Measurements from ENCODE around the gene CRACR2A. TPM values are rescaled to one million over a fixed set of nuclear protein-coding genes. Genes with fewer than 3 reads are reported as not detected.

Gene CRACR2A
- total RNA-seq, 2 donors from 2014 or later, result 1.1 to 4.7 TPM

- Mint-ChIP-seq H3K9me3 (peaks cover 3% of the 10 kb centered on the region), H3K4me3 (peak overlapping the region; percentile 39), H3K27ac (no peak overlapping the region), H3K27me3 (ENCODE audit: insufficient read depth) (peaks cover 50% of the 10 kb centered on the region), H3K36me3 (ENCODE audit: low read depth) (no peaks in the 10 kb centered on the region), H3K4me1 (peaks cover 9% of the 10 kb centered on the region)
- H3K27me3 ChIP-seq (ENCODE audit: control insufficient read depth, insufficient read depth, low read length, poor library complexity, severe bottlenecking), result peaks cover 31% of the 10 kb centered on the region
- no peak overlapping the region for H3K27ac ChIP-seq (ENCODE audit: low read depth, low read length)
- 93% methylated on average over 7 to 9 of the region's 9 CpGs for WGBS, 2 experiments (ENCODE audit: insufficient coverage in 1 of 2, insufficient read length in 1 of 2)
- no peaks in the 10 kb centered on the region for H3K9me3 ChIP-seq (ENCODE audit: control insufficient read depth, low read length)
- H3K36me3 ChIP-seq (ENCODE audit: control insufficient read depth, insufficient read depth, low read length), result no peaks in the 10 kb centered on the region
- H3K4me1 ChIP-seq (ENCODE audit: control insufficient read depth, insufficient read depth, low read length), result no peaks in the 10 kb centered on the region
- H3K9ac ChIP-seq (ENCODE audit: extremely low read depth, low read length, poor library complexity, severe bottlenecking), result no peak overlapping the region
- TF ChIP-seq CTCF (conservative IDR thresholded peaks at IDR 0.05), result no peak
- H3K4me3 ChIP-seq (ENCODE audit: low read length), result no peak overlapping the region
- peak; percentile 61 for DNase-seq
Observed at GRCh38 chr12:3753544-3754284, 805 bp upstream of the CRACR2A start.

- Histone ChIP-seq H3K36me3 (ENCODE audit: control insufficient read depth, insufficient read depth, low read length) (no peaks in the 10 kb centered on the region), H3K27ac (ENCODE audit: low read depth, low read length) (no peak overlapping the region), H3K9ac (ENCODE audit: extremely low read depth, low read length, poor library complexity, severe bottlenecking) (no peak overlapping the region), H3K4me1 (ENCODE audit: control insufficient read depth, insufficient read depth, low read length) (no peaks in the 10 kb centered on the region), H3K9me3 (ENCODE audit: control insufficient read depth, low read length) (no peaks in the 10 kb centered on the region), H3K4me3 (ENCODE audit: low read length) (no peak overlapping the region), H3K27me3 (ENCODE audit: control insufficient read depth, insufficient read depth, low read length, poor library complexity, severe bottlenecking) (peaks cover 31% of the 10 kb centered on the region)
- H3K4me1 Mint-ChIP-seq, result peaks cover 9% of the 10 kb centered on the region
- no peak overlapping the region for H3K27ac Mint-ChIP-seq
- peak overlapping the region; percentile 37 for H3K4me3 Mint-ChIP-seq
- peak; percentile 45 for DNase-seq
- WGBS, 2 experiments (ENCODE audit: insufficient coverage in 1 of 2, insufficient read length in 1 of 2), result 87 to 89% methylated on average over 2 to 18 of the region's 18 CpGs
- TF ChIP-seq CTCF (conservative IDR thresholded peaks at IDR 0.05), result no peak
- peaks cover 52% of the 10 kb centered on the region for H3K27me3 Mint-ChIP-seq (ENCODE audit: insufficient read depth)
- no peaks in the 10 kb centered on the region for H3K9me3 Mint-ChIP-seq
- no peaks in the 10 kb centered on the region for H3K36me3 Mint-ChIP-seq (ENCODE audit: low read depth)
Observed at GRCh38 chr12:3752096-3752709, 706 bp downstream of the CRACR2A start.

- Mint-ChIP-seq H3K27me3 (ENCODE audit: insufficient read depth) (peaks cover 45% of the 10 kb centered on the region), H3K36me3 (ENCODE audit: low read depth) (no peaks in the 10 kb centered on the region), H3K27ac (no peak overlapping the region), H3K4me3 (peak overlapping the region; percentile 37), H3K9me3 (peaks cover 3% of the 10 kb centered on the region), H3K4me1 (peaks cover 9% of the 10 kb centered on the region)
- Histone ChIP-seq H3K27me3 (ENCODE audit: control insufficient read depth, insufficient read depth, low read length, poor library complexity, severe bottlenecking) (peaks cover 31% of the 10 kb centered on the region), H3K9me3 (ENCODE audit: control insufficient read depth, low read length) (no peaks in the 10 kb centered on the region), H3K4me3 (ENCODE audit: low read length) (no peak overlapping the region), H3K4me1 (ENCODE audit: control insufficient read depth, insufficient read depth, low read length) (no peaks in the 10 kb centered on the region), H3K9ac (ENCODE audit: extremely low read depth, low read length, poor library complexity, severe bottlenecking) (no peak overlapping the region), H3K36me3 (ENCODE audit: control insufficient read depth, insufficient read depth, low read length) (no peaks in the 10 kb centered on the region), H3K27ac (ENCODE audit: low read depth, low read length) (no peak overlapping the region)
- WGBS, 2 experiments (ENCODE audit: insufficient coverage in 1 of 2, insufficient read length in 1 of 2), result 88 to 94% methylated on average over 8 to 15 of the region's 15 CpGs
- no peak for TF ChIP-seq CTCF (conservative IDR thresholded peaks at IDR 0.05)
- DNase-seq, result no peak
Observed at GRCh38 chr12:3751151-3752095, 1.5 kb downstream of the CRACR2A start.

Measured in endodermal cell (in vitro differentiated cells).